Measurements from ENCODE around the gene L1CAM.

DNA sequence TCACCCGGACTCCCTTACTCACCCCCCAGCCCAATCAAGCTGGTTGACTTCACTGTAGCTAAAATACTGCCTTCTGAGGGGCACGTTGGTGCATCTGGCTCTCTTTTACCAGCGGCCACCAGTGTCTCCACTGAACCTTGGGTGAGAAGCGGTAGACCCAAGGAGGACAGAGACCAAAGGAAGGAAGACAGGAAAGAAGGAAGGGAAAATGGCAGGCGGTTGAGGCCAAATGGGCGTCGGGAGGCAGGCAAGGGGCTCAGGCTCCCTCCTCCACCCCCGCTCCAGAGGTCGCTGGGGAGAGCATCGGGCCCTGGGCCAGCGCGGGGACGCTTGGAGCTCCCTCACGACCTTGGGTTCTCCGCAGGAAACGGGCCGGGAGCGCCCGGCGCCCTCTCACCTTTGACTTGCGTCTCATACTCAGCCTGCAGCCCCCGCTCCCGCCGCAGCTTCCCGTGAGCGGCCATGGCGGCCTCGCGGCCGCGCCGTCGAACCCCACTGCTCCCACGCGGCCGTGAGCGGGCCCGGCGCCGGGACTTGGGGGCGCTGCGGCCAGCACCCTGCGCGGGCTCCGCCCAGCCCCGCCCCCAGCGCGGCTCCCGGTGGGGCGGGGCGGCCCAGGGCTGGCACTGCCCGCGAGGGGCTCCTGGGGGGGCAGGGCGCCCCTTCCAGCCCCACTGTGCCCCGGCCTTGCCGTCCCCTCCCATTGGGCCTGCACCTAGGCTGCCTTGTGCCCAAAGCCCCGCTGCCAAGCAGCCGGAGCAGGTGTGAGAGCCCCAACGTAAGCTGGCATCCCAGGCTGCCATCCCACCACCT lies 40.0 kb upstream of the L1CAM start, which contains the start of gene ARHGAP4:
- TF ChIP-seq, protein P1, sequence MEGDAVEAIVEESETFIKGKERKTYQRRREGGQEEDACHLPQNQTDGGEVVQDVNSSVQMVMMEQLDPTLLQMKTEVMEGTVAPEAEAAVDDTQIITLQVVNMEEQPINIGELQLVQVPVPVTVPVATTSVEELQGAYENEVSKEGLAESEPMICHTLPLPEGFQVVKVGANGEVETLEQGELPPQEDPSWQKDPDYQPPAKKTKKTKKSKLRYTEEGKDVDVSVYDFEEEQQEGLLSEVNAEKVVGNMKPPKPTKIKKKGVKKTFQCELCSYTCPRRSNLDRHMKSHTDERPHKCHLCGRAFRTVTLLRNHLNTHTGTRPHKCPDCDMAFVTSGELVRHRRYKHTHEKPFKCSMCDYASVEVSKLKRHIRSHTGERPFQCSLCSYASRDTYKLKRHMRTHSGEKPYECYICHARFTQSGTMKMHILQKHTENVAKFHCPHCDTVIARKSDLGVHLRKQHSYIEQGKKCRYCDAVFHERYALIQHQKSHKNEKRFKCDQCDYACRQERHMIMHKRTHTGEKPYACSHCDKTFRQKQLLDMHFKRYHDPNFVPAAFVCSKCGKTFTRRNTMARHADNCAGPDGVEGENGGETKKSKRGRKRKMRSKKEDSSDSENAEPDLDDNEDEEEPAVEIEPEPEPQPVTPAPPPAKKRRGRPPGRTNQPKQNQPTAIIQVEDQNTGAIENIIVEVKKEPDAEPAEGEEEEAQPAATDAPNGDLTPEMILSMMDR (IDR thresholded peaks at IDR 0.05) = no peak
- peak; percentile 96 for TF ChIP-seq POLR2AphosphoS5 (IDR thresholded peaks at IDR 0.05; ENCODE audit: low read depth, low read length)
- TF ChIP-seq SIN3A (IDR thresholded peaks at IDR 0.05; ENCODE audit: borderline replicate concordance, insufficient read depth, low read depth, low read length) = no peak
- TF ChIP-seq TCF7L2 (IDR thresholded peaks at IDR 0.05; ENCODE audit: low read depth, low read length) = no peak; the same call in 1 of the 2 replicates

All from Panc1 (cell line).